H1 (cell line): ENCODE measurements around the gene DVL1. TPM values are rescaled to one million over a fixed set of nuclear protein-coding genes. Genes with fewer than 3 reads are reported as not detected.
A peak's percentile ranks its signal among the peaks of the same experiment; 100 is the strongest.

Source experiments
- CTCF ChIA-PET: fragments of 300-600 bp; sonication (Branson Sonifier 250); formaldehyde crosslinking; loops from one replicate; lab custom pipeline; 2021; ENCODE audit not compliant: partially characterized antibody; lab: Charles Lee
- POLR2A ChIA-PET: fragments of 300-600 bp; sonication (Branson Sonifier 250); formaldehyde crosslinking; loops from one replicate; lab custom pipeline; 2021; ENCODE audit warnings: inconsistent platforms; ENCODE audit not compliant: partially characterized antibody; lab: Charles Lee
- DNase-seq, 2 experiments: peaks; one replicate each; pipeline versions ENCODE4 v3.0.0 to v3.0.0-alpha.2; 2010 to 2022; ENCODE audit warnings: low spot score in 2 of 2, low read depth in 1 of 2, mixed read lengths in 1 of 2
- FAIRE-seq: peaks from 2 replicates; lab custom pipeline; 2011; peaks lifted over from hg19 to GRCh38; lab: Jason Lieb, UNC
- H2AFZ ChIP-seq: 2 replicates; pipeline ENCODE4 v1.8.1; 2012; ENCODE audit warnings: low read length, inconsistent platforms
- H2AK5ac ChIP-seq: 2 replicates; pipeline ENCODE4 v1.6.1; 2013; ENCODE audit warnings: low read depth, low read length
- H2BK120ac ChIP-seq: replicated peaks from 2 replicates; pipeline ENCODE3; 2013; ENCODE audit warnings: low read depth, low read length, inconsistent platforms
- H2BK12ac ChIP-seq: 2 replicates; pipeline ENCODE4 v1.6.1; 2013; ENCODE audit warnings: low read depth, low read length
- H2BK15ac ChIP-seq: 2 replicates; pipeline ENCODE4 v1.6.1; 2013; ENCODE audit warnings: low read length
- H2BK20ac ChIP-seq: 2 replicates; pipeline ENCODE4 v1.6.1; 2013; ENCODE audit warnings: low read length
- H2BK5ac ChIP-seq: 2 replicates; pipeline ENCODE4 v1.6.1; 2013; ENCODE audit warnings: low read depth, low read length
- H3K14ac ChIP-seq: 2 replicates; pipeline ENCODE4 v1.6.1; 2013; ENCODE audit warnings: inconsistent platforms; ENCODE audit not compliant: insufficient read length
- H3K18ac ChIP-seq: 2 replicates; pipeline ENCODE4 v1.6.1; 2013; ENCODE audit warnings: low read length; ENCODE audit errors: extremely low read depth
- H3K23ac ChIP-seq: 2 replicates; pipeline ENCODE4 v1.6.1; 2013; ENCODE audit warnings: inconsistent platforms; ENCODE audit not compliant: insufficient read length
- H3K23me2 ChIP-seq: 2 replicates; pipeline ENCODE4 v1.6.1; 2013; ENCODE audit warnings: low read depth, low read length
- H3K27ac ChIP-seq: 2 replicates; pipeline ENCODE4 v1.6.1; 2011; ENCODE audit warnings: low read depth, low read length, inconsistent platforms
- H3K27me3 ChIP-seq, 4 experiments: replicated peaks in 1 of 4; 1 replicate in 1 of 4; 2 replicates in 3 of 4; pipeline versions ENCODE4 v1.6.1 to v1.8.1; 2011 to 2013; ENCODE audit warnings: low read length in 3 of 4, mild to moderate bottlenecking in 3 of 4, inconsistent platforms in 2 of 4, mixed read lengths in 2 of 4, moderate library complexity in 1 of 4; ENCODE audit not compliant: control insufficient read depth in 3 of 4, insufficient read depth in 3 of 4; ENCODE audit errors: extremely low read depth in 1 of 4
- H3K36me3 ChIP-seq, 4 experiments: 2 replicates each; pipeline versions ENCODE4 v1.6.1 to v1.8.1; 2011 to 2013; ENCODE audit warnings: mild to moderate bottlenecking in 4 of 4, low read length in 3 of 4, moderate library complexity in 2 of 4, control low read depth in 1 of 4, inconsistent platforms in 1 of 4; ENCODE audit not compliant: insufficient read depth in 4 of 4, control insufficient read depth in 2 of 4
- H3K4ac ChIP-seq: replicated peaks from 2 replicates; pipeline ENCODE3; 2013; ENCODE audit warnings: low read length, low read depth, mixed read lengths, inconsistent platforms; ENCODE audit not compliant: insufficient read length
- H3K4me1 ChIP-seq, 4 experiments: replicated peaks in 1 of 4; 1 replicate in 1 of 4; 2 replicates in 3 of 4; pipeline versions ENCODE4 v1.6.1 to v1.8.1; 2011 to 2013; ENCODE audit warnings: low read length in 3 of 4, inconsistent platforms in 2 of 4, mixed read lengths in 1 of 4; ENCODE audit not compliant: insufficient read depth in 4 of 4, control insufficient read depth in 3 of 4
- H3K4me2 ChIP-seq, 2 experiments: 2 replicates each; pipeline versions ENCODE4 v1.6.1 to v1.8.1; 2011 to 2013; ENCODE audit warnings: low read depth in 2 of 2, low read length in 2 of 2, control low read depth in 1 of 2, inconsistent platforms in 1 of 2, mild to moderate bottlenecking in 1 of 2; ENCODE audit not compliant: insufficient read depth in 1 of 2
- H3K4me3 ChIP-seq, 4 experiments: fragments of 200-600, 300-600 bp in 1 of 4; sonication (generic), shearing (Covaris generic), sonication (Bioruptor Twin) in 1 of 4; 2 replicates each; pipeline versions ENCODE4 v1.5.1 to v1.8.1; 2011 to 2016; ENCODE audit warnings: low read length in 4 of 4, low read depth in 3 of 4, control low read depth in 2 of 4, inconsistent platforms in 2 of 4, mild to moderate bottlenecking in 2 of 4, mixed read lengths in 1 of 4, moderate library complexity in 1 of 4; ENCODE audit not compliant: insufficient read depth in 2 of 4; ENCODE audit errors: extremely low read depth in 1 of 4
- H3K56ac ChIP-seq: replicated peaks from 2 replicates; pipeline ENCODE3; 2013; ENCODE audit warnings: low read depth, mild to moderate bottlenecking, mixed read lengths, low read length, inconsistent platforms; ENCODE audit not compliant: insufficient read length
- H3K79me1 ChIP-seq: 2 replicates; pipeline ENCODE4 v1.6.1; 2013; ENCODE audit warnings: low read depth, low read length, control low read depth
- H3K79me2 ChIP-seq, 2 experiments: 2 replicates each; pipeline versions ENCODE4 v1.6.1 to v1.8.1; 2012 to 2013; ENCODE audit warnings: low read length in 2 of 2, mild to moderate bottlenecking in 2 of 2, inconsistent platforms in 1 of 2; ENCODE audit not compliant: insufficient read depth in 2 of 2, control insufficient read depth in 1 of 2
- H3K9ac ChIP-seq, 4 experiments: replicated peaks in 1 of 4; 1 replicate in 1 of 4; 2 replicates in 3 of 4; pipeline versions ENCODE4 v1.6.1 to v1.8.1; 2011 to 2013; ENCODE audit warnings: low read depth in 3 of 4, low read length in 3 of 4, control low read depth in 2 of 4, mild to moderate bottlenecking in 2 of 4, moderate library complexity in 2 of 4, inconsistent platforms in 1 of 4; ENCODE audit errors: extremely low read depth in 1 of 4
- H3K9me3 ChIP-seq, 2 experiments: 2 replicates each; pipeline versions ENCODE4 v1.6.1 to v1.8.1; 2012 to 2013; ENCODE audit warnings: mild to moderate bottlenecking in 2 of 2, moderate library complexity in 2 of 2, control low read depth in 1 of 2, inconsistent platforms in 1 of 2, low read depth in 1 of 2, low read length in 1 of 2, mixed read lengths in 1 of 2; ENCODE audit not compliant: insufficient read depth in 2 of 2
- H4K20me1 ChIP-seq, 2 experiments: replicated peaks in 1 of 2; 2 replicates each; pipeline versions ENCODE3 to v1.8.1; 2011 to 2013; ENCODE audit warnings: inconsistent platforms in 2 of 2, low read length in 2 of 2, mild to moderate bottlenecking in 1 of 2; ENCODE audit not compliant: insufficient read depth in 2 of 2, control insufficient read depth in 1 of 2
- H4K5ac ChIP-seq: 2 replicates; pipeline ENCODE4 v1.6.1; 2013; ENCODE audit warnings: low read length, low read depth, mixed read lengths, inconsistent platforms; ENCODE audit not compliant: insufficient read length
- H4K8ac ChIP-seq: 2 replicates; pipeline ENCODE4 v1.8.0; 2013; ENCODE audit warnings: mild to moderate bottlenecking, moderate library complexity, low read length, inconsistent platforms; ENCODE audit not compliant: insufficient read depth; ENCODE audit errors: extremely low read depth
- H4K91ac ChIP-seq: replicated peaks from 2 replicates; pipeline ENCODE3; 2013; ENCODE audit warnings: low read length, mixed read lengths, inconsistent platforms; ENCODE audit not compliant: insufficient read length
- CEBPB ChIP-seq: IDR thresholded peaks from 2 replicates; pipeline ENCODE4 v1.6.1; 2012; ENCODE audit warnings: low read depth, low read length
- NANOG ChIP-seq: IDR thresholded peaks from 2 replicates; pipeline ENCODE4 v1.6.1; 2011; ENCODE audit warnings: low read length, low read depth, mild to moderate bottlenecking, inconsistent platforms; ENCODE audit not compliant: insufficient read depth, poor library complexity, severe bottlenecking
- RBBP5 ChIP-seq: IDR thresholded peaks from 2 replicates; pipeline ENCODE4 v1.7.1; 2012; ENCODE audit warnings: low read depth, mild to moderate bottlenecking, inconsistent platforms, low read length, moderate library complexity, borderline replicate concordance
- TAF7 ChIP-seq: optimal IDR thresholded peaks from 2 replicates; pipeline ENCODE3; 2011; ENCODE audit warnings: low read depth, mild to moderate bottlenecking, inconsistent platforms, low read length, moderate library complexity, borderline replicate concordance
- TEAD4 ChIP-seq: IDR thresholded peaks from 2 replicates; pipeline ENCODE4 v1.6.1; 2012; ENCODE audit warnings: low read depth, low read length, inconsistent platforms, mixed read lengths
- WGBS, 2 experiments: shearing (Covaris generic) in 1 of 2; methylation state at CpG; one replicate each; pipeline versions ENCODE4 v1.1.6 to v1.1.7; 2013 to 2015; ENCODE audit warnings: low lambda C conversion rate in 2 of 2, mixed read lengths in 2 of 2, inconsistent platforms in 1 of 2, low coverage in 1 of 2, missing lambda C conversion rate in 1 of 2; ENCODE audit not compliant: insufficient replicate concordance in 2 of 2, insufficient coverage in 1 of 2, insufficient read length in 1 of 2; ENCODE audit errors: extremely low coverage in 1 of 2, missing lambda C conversion rate in 1 of 2; 5-methylcytosine and 5-hydroxymethylcytosine counted together
- polyA plus RNA-seq, 7 experiments: library from polyadenylated mRNA; depleted of rRNA in 3 of 7; stranded (reverse) in 5 of 7; unstranded in 2 of 7; fragments of >200 nt in 5 of 7; fragments of 200-250 nt in 2 of 7; gene quantifications; 1 replicate in 5 of 7; 2 replicates in 1 of 7; 4 replicates in 1 of 7; pipeline versions ENCODE4 v1.2.1 to v1.2.3, GENCODE V29; 2011 to 2013; ENCODE audit warnings: missing spikeins in 2 of 7, mixed read lengths in 2 of 7
- total RNA-seq: library from RNA; stranded (reverse); fragmentation: NEBNext Ultra II Directional; extraction: Animal tissue kit (Norgen Biotek cat#: 25700); gene quantifications from 2 replicates; pipeline ENCODE4 v1.2.1, GENCODE V29; 2021

DVL1 gene
- total and polyA plus RNA-seq, 2 of the 8 experiments (the other 6 are each of a cell fraction or from before 2014, with no cell fraction given) = 39.4 to 58.9 TPM

GRCh38 chr1:1322418-1322817 is 26.8 kb downstream of the DVL1 start:
- Histone ChIP-seq H3K4me1 (peaks cover 0 to 13% (median 4%) of the 10 kb centered on the region in 4 experiments; a peak in 5 of 7 replicates), H2AK5ac (no peak overlapping the region), H2BK120ac (no peak overlapping the region), H4K5ac (no peak overlapping the region), H3K9ac (no peak overlapping the region)
- TF ChIP-seq CEBPB (no peak), RBBP5 (no peak), TEAD4 (no peak), NANOG (no peak), TAF7 (no peak)
- TF ChIP-seq, all 59 proteins: peak for 0
- H4K8ac ChIP-seq = peak overlapping the region; percentile 68; the same call in 1 of the 2 replicates
- H3K23me2 ChIP-seq = peaks cover 7% of the 10 kb centered on the region; the same call in 1 of the 2 replicates
- no peak overlapping the region for H2BK20ac ChIP-seq
- FAIRE-seq (no peak), DNase-seq (no peak)
- POLR2A ChIA-PET = interaction anchor here (1.7 to 1.8 kb wide), 2 partner anchors 8 to 9 kb away, joined by 6 to 7 read pairs; partner anchors contain the start of gene TAS1R3
- H3K27ac ChIP-seq = no peak overlapping the region
- H2BK5ac ChIP-seq = no peak overlapping the region
- H4K20me1 ChIP-seq = peaks cover 27 to 41% of the 10 kb centered on the region in 2 experiments
- H3K14ac ChIP-seq = no peak overlapping the region
- CTCF ChIA-PET = interaction anchor here (0.7 kb wide), 1 partner anchor 21 kb away, joined by 3 read pairs; no protein-coding TSS in a partner anchor
- no peaks in the 10 kb centered on the region for H3K9me3 ChIP-seq
- H3K36me3 ChIP-seq = peaks cover 0 to 14% (median 6%) of the 10 kb centered on the region in 4 experiments; a peak in 6 of 8 replicates
- peaks cover 39% of the 10 kb centered on the region for H3K79me1 ChIP-seq
- H2AFZ ChIP-seq = no peak overlapping the region
- H3K18ac ChIP-seq = no peak overlapping the region
- WGBS, 2 experiments = 96% methylated on average over 3 of the region's 14 CpGs; no CpG with 5 or more reads in 1 of the 2 experiments
- H3K4me3 ChIP-seq = no peak overlapping the region
- no peak overlapping the region for H2BK12ac ChIP-seq
- H3K4me2 ChIP-seq = no peak overlapping the region; a peak in 1 of 4 replicates
- H4K91ac ChIP-seq = no peak overlapping the region
- no peak overlapping the region for H3K4ac ChIP-seq
- H3K56ac ChIP-seq = no peak overlapping the region
- H3K27me3 ChIP-seq = no peaks in the 10 kb centered on the region
- H3K23ac ChIP-seq = no peak overlapping the region
- peaks cover 12 to 56% of the 10 kb centered on the region in 2 experiments; a peak in 3 of 4 replicates for H3K79me2 ChIP-seq
- H2BK15ac ChIP-seq = no peak overlapping the region
